HuH-7 (cell line): ENCODE measurements around the gene CAPRIN1.
A peak's percentile ranks its signal among the peaks of the same experiment; 100 is the strongest.
"Not testable (repeated sequence)": the region's sequence is repeated elsewhere in the genome, so short reads cannot be mapped to it uniquely, and the experiment has no call there.

ENCODE experiments used
- DNase-seq: peaks from one replicate; pipeline ENCODE4 v3.0.0; 2011; ENCODE audit warnings: low spot score

Gene CAPRIN1

DNA sequence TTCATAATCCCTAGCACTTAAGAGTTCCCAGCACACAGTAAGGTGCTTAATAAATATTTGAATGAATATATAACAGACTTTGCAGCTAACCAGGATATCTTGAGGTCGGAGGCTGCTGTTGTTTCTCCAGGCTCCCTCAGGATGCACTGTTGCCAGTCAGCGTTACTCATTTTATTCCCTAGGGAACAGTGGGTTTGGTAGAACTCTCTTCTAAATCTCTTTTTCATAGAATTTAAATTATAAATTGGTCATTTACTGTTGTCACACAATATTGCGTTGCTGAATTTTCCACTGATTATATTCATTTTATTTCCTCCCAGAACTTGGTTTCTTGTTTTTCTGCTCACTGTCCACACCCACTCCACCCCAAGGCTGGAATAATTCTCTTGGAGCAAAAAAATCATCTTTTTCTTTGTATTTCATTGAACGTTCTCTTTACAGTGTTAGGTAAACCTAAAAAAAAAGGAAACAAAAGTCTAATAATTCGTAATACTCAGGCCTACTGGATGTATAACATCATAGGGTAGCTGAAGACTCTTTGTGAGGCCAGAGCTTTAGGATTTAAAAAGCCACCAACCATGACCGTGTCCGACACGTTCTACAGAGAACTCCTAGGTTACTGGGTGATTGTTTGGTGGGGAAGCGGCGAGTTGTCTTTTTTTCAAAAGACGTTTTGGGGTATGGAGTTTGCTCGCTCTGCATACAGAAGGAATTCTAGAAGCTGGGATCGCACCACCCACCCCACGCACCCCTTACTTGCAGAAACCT is 766 bp upstream of the CAPRIN1 start:
- no peak for DNase-seq

DNA sequence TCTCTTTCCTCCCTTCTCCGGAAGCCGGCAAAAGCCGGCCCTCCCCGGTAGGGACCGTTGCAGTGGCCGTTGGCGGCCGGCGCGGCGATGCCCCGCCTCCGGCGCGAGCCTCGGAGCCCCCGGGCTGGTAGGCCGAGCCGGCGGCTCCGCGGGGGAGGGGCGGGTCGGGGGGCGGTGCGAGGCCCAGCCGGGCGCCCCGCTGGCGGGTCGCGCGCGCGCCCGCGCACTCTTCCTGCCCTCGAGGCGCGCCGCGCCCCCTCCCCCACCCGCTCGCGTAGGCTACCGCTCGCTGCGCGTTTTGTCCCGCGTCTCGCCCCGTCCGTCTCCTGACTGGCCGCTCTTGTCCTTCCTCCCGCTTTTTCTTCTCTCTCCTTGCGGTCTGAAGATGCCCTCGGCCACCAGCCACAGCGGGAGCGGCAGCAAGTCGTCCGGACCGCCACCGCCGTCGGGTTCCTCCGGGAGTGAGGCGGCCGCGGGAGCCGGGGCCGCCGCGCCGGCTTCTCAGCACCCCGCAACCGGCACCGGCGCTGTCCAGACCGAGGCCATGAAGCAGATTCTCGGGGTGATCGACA is 591 bp downstream of the CAPRIN1 start:
- DNase-seq = peak; percentile 80

DNA sequence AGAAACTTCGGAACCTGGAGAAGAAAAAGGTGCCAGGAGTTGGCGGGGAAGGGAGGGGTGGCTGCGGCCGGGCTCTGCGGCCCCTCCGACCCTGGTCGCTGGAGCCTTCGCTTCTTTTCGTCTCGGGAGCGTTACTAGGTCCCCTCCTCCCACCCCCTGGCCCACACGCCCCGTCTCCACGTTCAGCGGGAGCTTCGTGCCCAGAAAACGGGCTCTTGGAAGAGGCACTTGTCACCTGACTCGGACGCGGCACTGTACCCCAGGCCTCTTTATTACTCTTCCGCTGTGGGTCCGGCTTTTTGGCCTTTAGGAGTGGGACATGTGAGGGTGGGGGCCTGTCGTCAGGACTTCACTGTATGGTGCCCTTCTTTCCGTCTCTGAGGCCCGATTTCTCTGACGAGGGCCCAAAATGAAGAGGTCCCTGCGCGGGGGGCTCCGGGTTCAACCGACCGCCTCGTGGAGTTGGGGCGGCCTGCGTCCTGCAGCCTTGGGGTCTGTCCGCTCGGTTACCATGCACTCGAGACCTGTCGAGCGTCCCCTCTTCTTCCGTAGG is 1.2 kb downstream of the CAPRIN1 start:
- no peak for DNase-seq

DNA sequence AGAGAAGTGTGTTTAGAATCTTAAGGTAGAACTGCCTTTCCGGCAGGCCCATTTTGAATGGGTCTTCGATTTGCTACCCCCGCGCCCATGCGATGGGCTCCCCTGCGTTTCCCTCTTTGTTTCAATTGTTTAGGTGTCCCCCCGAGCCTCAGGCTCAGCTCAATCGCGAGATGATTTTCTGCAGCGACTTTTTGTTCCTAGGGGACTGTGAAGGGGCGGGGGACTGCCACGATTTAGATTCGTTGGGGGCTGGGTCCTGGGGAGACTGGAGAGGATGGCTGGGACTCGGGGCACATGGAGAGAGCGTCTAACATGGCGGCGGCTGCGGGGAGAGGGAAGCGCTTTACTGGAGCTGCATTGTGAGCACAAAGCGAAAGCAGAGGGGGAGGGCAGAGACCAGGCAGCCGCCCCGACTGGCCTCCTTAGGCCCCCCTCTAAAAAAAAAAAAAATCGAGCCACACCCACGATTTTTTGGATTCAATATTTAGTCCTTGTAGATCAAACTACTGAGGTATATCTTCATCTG is 1.7 kb downstream of the CAPRIN1 start:
- peak; percentile 26 for DNase-seq

DNA sequence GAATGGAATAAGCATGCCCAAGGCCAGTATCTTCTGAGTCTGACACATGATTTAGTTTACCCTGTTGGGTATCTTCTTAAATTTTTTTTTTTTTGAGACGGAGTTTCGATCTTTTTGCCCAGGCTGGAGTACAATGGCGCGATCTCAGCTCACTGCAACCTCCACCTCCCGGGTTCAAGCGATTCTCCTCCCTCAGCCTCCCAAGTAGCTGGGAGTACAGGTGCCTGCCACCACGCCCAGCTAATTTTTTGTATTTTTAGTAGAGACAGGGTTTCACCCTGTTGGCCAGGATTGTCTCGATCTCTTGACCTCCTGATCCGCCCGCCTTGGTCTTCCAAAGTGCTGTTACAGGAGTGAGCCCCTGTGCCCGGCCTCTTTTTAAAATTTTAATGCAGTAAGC is 2.8 kb downstream of the CAPRIN1 start:
- not testable (repeated sequence) for DNase-seq

DNA sequence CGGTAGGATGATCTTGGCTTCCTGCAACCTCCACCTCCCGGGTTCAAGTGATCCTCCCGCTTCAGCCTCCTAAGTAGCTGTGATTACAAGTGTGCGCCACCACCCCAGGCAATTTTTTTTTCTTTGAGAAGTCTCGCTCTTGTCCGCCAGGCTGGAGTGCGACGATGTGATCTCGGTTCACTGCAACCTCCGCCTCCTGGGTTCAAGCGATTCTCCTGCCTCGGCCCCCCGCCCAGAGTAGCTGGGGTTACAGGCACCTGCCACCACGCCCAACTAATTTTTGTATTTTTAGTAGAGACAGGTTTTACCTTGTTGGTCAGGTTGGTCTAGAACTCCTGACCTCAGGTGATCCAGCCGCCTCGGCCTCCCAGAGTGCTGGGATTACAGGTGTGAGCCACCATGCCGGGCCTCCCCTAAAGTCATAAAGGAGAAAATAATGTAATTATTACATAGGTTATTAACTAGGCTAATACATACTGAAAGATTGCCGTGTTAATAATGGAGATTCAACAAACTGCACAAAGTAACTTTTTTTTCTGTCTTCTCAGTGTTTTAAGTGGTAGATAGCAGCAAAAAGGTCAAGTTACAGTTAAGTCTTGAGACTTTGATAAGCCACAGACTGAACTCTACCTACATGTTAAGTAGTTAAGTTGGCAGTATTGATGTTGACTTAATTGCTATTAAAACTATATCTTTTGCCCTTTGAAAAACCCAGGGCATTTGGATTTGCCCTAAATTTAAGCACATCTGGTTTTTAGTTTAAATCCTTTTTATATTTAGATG is 3.9 kb downstream of the CAPRIN1 start:
- DNase-seq = no peak

DNA sequence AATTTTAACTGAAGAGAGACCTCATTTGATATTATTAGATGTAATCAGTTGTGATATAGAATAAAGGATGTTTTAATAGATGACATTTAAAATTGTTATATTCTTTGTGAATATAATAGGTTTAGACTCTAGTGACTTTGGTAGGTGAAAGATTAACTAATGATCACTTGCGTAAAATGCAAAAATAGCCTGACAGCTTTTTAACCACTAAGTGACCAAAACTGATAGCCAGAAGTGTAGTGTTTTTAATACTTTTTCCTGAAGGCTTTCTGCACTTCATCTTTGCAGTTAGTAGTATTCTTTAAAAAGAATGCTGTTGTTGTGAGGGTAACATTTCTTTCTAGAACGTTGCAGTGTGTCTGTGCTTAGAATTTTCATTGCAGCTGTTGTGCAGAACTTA is 5.1 kb downstream of the CAPRIN1 start:
- DNase-seq = no peak

DNA sequence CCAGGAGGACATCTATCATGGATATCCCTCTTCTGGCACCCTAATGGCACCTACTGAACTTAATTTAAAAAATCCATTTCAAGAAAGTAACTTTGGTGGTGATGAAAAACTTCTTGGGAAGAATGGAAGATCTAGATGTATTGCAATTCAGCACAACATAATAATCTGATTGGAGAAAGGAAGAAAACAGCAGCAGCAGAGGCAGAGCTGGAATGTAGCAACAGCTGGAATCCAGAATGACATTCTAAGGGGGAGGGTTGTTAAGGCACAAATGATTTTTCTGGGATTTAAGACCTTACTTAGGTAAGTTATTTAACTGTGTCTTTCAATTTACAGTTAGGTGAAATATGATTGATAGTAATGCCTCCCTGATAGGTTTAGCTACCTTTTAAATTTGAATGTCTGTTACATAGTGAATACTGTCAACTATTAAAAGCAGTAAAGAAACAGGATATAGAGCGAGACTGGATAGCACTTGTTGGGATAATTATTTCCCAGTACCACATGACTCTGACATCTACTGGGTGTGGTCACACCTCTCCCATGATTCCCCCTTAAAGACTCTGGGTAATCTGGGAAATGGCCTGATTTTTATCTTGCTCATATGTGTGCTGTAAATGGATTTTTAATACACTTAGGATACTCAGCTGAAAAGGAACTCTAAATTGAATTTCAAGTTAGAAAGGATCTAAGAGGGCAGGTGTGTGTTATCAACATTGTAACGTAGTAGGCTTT is 11.7 kb downstream of the CAPRIN1 start:
- DNase-seq = no peak

DNA sequence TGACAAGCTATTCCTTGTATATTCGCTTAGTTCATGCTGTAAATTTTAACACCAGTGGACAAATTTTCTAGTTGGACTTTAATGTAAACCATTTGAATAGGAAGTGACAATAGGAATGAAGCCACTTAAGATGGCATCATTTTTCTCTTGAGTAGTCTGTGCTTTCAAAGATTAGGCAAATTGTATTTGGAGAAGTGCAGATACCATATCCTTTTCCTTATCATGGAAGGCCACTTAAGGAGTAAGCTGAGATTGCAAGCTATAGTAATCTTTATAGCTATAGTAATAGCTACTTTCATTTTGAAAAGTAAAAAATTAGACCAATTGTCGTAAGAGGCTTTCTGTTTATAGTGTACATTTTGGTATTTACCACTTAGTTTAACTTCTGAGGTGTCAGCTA is 12.8 kb downstream of the CAPRIN1 start:
- no peak for DNase-seq

DNA sequence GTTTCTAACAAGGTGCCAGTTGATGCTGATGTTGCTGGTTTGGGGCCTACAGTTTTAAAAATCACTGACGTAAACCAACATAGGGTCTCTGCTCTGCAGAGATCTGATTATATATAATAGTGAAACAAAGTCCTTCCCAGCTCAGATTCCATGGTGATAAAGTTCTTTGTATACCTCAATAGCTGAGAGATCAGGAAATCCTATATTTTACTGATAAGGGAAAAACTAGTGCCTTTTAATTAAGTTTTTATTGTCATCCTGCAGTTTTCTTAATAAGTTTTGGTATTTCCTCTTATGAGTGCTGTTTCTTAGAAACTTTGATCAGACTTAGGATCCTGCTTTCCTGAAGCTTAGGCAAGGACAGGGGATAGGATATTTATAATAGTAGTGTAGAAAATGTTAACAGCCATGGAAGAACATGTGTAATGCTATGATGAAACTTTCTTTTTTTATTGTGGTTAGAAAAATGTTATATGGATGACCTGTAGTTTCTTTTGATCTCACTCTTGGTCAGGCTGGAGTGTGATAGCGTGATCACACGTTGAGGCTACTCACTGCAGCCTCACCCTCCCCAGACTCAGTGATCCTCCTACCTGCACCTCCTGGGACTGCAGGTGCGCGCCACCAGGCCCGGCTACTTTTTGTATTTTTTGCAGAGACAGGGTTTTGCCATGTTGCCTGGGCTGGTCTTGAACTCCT is 14.1 kb downstream of the CAPRIN1 start:
- DNase-seq = no peak

DNA sequence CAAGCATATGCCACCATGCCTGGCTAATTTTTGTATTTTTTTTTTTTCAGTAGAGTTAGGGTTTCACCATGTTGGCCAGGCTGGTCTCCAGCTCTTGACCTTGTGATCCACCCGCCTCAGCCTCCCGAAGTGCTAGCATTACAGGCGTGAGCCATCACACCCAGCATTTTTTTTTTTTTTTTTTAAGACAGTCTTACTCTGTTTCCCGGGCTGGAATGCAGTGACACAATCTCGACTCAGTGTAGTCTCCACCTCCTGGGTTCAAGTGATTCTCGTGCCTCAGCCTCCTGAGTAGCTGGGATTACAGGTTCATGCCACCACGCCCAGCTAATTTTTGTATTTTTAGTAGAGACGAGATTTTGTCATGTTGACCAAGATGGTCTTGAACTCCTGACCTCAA is 15.2 kb downstream of the CAPRIN1 start:
- not testable (repeated sequence) for DNase-seq

DNA sequence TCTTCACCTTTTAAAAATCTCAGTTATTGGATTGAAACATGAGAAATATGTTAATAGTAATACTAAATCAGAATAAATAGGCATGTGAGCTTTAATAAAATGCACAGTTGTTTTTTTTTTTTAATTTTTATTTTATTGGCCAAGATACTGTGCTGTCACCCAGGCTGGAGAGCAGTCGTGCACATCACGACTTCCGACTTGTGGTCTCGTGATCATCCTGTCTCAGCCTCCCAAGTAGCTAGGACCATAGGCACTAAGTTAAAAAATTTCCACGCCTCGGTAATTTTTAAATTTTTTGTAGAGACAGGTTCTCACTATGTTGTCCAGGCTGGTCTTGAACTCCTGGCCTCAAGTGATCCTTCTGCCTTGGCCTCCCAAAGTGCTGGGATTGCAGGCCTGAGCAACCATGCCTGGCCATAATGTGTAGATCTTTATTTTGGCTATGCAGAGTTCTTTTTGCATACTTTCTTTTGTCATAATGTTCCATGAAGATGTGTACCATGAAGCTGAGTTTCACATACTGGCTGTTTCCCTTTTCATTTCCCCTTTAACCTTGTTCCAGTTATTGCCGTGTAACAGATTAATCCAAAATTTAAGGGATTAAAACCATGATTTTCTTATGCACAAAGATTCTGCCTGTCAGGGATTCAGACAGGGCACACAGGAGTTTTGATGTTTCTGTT is 16.0 kb downstream of the CAPRIN1 start:
- DNase-seq = no peak

DNA sequence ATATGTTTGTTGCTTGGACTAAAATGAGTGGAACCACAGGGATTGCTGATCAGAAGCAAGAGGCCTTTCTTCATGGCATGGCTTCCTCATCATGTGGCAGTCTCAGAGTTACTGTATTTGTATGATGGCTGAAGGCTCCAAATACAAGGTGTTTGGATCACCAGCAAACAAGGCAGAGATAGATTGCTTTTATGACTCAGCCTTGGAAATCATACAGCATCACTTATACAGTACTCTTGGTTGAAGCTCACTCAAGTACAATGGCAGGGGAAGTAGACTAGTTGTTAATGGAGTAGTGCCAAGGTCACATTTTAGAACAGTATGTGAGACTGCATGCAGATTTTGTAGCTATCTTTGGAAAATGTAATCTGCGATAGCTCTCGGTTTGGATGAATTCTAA is 16.6 kb downstream of the CAPRIN1 start:
- no peak for DNase-seq

DNA sequence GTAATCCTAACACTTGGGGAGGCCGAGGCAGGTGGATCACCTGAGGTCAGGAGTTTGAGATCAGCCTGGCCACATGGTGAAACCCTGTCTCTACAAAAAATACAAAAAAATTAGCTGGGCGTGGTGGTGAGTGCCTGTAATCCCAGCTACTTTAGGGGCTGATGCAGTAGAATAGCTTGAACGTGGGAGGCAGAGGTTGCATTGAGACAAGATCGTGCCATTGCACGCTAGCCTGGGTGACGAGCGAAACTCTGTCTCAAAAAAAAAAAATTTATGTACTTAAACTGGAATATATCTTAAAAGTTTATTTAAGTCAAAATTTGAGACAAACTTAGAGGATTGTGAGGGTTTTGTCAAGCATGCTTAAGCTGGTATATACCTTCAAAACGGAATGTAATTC is 19.8 kb downstream of the CAPRIN1 start:
- not testable (repeated sequence) for DNase-seq

DNA sequence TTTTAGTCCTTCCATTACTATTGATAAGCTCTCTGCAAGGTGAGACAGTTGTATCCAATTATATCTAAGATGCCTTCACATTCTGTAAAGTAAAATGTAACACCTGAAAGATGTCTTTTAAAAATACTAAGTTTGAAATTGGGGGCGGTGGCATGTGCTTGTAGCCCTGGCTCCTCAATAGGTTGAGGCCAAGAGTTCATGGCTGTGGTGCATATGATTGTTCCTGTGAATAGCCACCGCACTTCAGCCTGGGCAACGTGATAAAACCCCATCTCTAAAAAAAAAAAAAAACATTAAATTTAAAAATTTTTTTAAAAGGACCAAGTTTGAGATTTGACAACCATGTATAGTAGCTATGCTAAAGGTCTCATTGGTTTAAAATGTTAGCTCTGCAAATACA is 20.5 kb downstream of the CAPRIN1 start:
- no peak for DNase-seq

DNA sequence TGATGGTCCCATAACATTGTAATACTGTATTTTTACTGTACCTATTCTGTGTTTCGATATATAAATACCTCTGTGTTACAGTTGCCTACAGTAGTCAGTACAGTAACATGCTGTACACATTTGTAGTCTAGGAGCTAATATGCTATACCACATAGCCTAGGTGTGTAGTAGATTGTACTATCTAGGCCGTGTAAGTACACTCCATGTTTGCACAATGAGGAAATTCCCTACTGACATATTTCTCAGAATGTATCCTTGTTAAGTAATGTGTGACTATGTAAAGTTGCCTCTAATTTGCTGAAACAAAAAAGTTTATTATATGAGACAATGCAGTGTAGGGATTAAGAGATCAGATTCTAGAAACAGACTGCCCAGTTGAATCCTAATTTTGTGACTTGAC is 21.3 kb downstream of the CAPRIN1 start:
- DNase-seq = no peak

DNA sequence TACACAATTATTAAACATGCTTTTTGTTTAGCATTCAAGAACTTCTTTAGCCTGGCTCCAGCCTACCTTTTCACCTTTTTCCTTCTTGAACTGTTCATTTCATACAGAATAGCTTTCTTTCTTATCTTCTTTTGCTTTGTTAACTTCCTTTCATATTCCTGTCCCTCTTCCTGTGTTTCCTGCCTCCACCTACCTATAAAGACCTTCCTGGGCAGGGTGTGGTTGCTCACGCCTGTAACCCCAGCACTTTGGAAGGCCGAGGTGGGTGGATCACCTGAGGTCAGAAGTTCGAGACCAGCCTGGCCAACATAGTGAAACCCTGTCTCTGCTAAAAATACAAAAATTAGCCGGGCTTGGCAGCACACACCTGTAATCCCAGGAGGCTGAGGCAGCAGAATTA is 22.9 kb downstream of the CAPRIN1 start:
- DNase-seq = no peak

DNA sequence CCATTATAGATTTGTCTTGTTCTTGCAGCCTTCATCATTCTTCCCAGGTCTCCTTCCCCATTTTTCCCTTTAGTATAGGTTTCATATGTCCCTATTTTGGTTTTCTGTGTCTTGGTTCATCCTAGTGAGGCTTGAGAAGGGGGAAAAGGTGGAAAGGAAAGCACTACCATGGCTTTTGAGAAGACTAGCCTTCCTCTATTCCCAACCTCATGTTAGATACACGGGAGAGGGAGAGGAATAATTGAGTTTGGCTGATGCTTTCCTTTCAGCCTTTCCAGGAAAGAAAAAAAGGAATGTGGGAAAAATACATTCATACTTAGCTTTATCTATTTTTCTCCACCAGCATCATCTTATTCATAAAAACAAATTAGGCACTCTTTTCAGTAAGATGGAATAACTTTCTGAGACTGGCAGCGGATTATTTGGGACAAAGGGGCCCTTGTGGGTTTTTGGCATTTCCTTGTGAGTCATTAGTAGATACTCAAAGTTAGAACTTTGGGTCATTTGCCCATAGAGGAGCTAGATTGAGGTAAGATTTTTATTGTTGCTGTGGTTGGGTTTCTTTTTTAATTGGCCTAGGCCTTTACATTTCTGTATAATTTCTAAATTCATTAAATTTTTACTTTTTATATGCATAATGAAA is 23.8 kb downstream of the CAPRIN1 start:
- no peak for DNase-seq

DNA sequence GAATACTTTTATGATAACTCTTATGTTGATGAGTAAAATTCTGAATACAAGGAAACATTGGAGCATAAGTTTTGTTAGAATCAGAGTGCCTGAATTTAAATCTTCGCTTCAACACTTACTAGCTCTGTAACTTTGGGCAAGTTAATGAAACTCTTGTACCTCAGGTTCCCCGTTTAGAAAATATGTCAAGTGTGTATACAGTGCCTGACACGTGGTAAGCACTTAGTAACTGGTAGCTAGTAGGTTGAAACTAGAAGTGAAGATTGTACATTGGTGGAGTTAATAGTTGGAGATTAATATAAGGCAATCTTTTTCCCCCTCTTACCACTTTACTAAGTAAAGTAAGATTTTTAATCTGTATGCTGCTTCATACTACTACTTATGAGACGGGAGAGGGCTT is 29.1 kb downstream of the CAPRIN1 start:
- DNase-seq = no peak

DNA sequence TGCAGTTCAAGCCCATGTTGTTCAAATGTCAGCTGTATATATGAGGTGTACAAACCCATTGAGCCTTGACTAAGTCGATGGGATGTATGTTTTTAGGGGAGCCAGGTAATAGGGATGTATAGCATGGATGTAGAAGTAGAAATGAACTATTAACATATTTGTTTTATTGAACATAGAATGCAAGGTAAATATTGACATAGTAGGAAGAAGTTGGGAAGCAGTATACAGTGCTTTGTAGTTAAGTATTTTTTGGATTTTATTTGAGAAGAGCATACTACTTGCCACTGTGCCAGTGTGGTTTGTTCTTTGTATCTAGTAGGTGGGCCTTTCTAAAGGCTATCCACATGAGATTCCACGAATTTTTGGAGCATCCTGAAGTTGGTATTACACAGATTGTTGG is 33.1 kb downstream of the CAPRIN1 start:
- DNase-seq = no peak
